Measurements from ENCODE around the gene SAC3D1.
A peak's percentile ranks its signal among the peaks of the same experiment; 100 is the strongest.
"Not testable (repeated sequence)": the region's sequence is repeated elsewhere in the genome, so short reads cannot be mapped to it uniquely, and the experiment has no call there.

Gene SAC3D1

DNA sequence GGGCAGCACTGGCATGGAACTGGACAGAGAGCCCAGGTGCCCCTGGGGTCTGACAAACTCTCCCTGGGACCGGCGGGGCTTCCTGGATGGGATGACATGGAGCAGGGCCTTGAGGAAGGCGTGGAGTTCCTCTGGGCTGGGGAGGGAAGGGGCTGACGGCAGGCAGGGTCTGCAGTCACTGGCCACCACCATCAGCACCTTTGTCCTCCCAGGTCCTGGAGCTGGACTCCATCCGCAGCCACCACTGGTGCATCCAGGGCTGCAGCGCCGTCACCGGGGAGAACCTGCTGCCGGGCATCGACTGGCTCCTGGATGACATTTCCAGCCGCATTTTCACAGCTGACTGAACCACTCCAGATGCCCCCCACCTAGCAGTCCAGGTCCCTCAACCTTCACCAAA is 19.5 kb upstream of the SAC3D1 start:
- Histone ChIP-seq H3K9me3 (ENCODE audit: control insufficient read depth, low read length) (no peaks in the 10 kb centered on the region), H3K4me3 (ENCODE audit: insufficient read depth, low read depth, low read length, poor library complexity, severe bottlenecking) (no peak overlapping the region), H3K27ac (ENCODE audit: insufficient read depth, low read length, poor library complexity, severe bottlenecking) (no peak overlapping the region), H3K4me1 (ENCODE audit: control insufficient read depth, insufficient read depth, low read length, poor library complexity, severe bottlenecking) (no peaks in the 10 kb centered on the region), H3K36me3 (ENCODE audit: control insufficient read depth, insufficient read depth, low read length) (peaks cover 19% of the 10 kb centered on the region), H3K27me3 (replicated peaks; ENCODE audit: control insufficient read depth, insufficient read depth, low read length, poor library complexity, severe bottlenecking) (no peaks in the 10 kb centered on the region)
- no peak for DNase-seq

- not testable (repeated sequence) for H3K4me3 ChIP-seq (ENCODE audit: insufficient read depth, low read depth, low read length, poor library complexity, severe bottlenecking); DNase-seq; H3K27me3 ChIP-seq (replicated peaks; ENCODE audit: control insufficient read depth, insufficient read depth, low read length, poor library complexity, severe bottlenecking); H3K4me1 ChIP-seq (ENCODE audit: control insufficient read depth, insufficient read depth, low read length, poor library complexity, severe bottlenecking); H3K9me3 ChIP-seq (ENCODE audit: control insufficient read depth, low read length); H3K27ac ChIP-seq (ENCODE audit: insufficient read depth, low read length, poor library complexity, severe bottlenecking)
- peaks cover 16% of the 10 kb centered on the region for H3K36me3 ChIP-seq (ENCODE audit: control insufficient read depth, insufficient read depth, low read length)
Observed at GRCh38 chr11:65023502-65023901, 17.5 kb upstream of the SAC3D1 start.

- DNase-seq = no peak
- Histone ChIP-seq H3K4me1 (ENCODE audit: control insufficient read depth, insufficient read depth, low read length, poor library complexity, severe bottlenecking) (no peaks in the 10 kb centered on the region), H3K27me3 (replicated peaks; ENCODE audit: control insufficient read depth, insufficient read depth, low read length, poor library complexity, severe bottlenecking) (no peaks in the 10 kb centered on the region), H3K9me3 (ENCODE audit: control insufficient read depth, low read length) (no peaks in the 10 kb centered on the region), H3K27ac (ENCODE audit: insufficient read depth, low read length, poor library complexity, severe bottlenecking) (peak overlapping the region; percentile 47), H3K4me3 (ENCODE audit: insufficient read depth, low read depth, low read length, poor library complexity, severe bottlenecking) (no peak overlapping the region), H3K36me3 (ENCODE audit: control insufficient read depth, insufficient read depth, low read length) (peaks cover 3% of the 10 kb centered on the region)
Observed at GRCh38 chr11:65026810-65027209, 14.2 kb upstream of the SAC3D1 start.

GRCh38 chr11:65027213-65028067 is 13.6 kb upstream of the SAC3D1 start, which contains the start of gene SNX15:
Gene SNX15, plus strand, starts transcription at chr11:65027439. Its CDS starts 99 bp downstream, at chr11:65027538.
- Histone ChIP-seq H3K27ac (ENCODE audit: insufficient read depth, low read length, poor library complexity, severe bottlenecking) (peak within 1 kb of the TSS; percentile 47), H3K36me3 (ENCODE audit: control insufficient read depth, insufficient read depth, low read length) (peaks cover 2% of the 10 kb centered on the region), H3K4me3 (ENCODE audit: insufficient read depth, low read depth, low read length, poor library complexity, severe bottlenecking) (peak within 1 kb of the TSS; percentile 29), H3K9me3 (ENCODE audit: control insufficient read depth, low read length) (no peaks in the 10 kb centered on the region), H3K4me1 (ENCODE audit: control insufficient read depth, insufficient read depth, low read length, poor library complexity, severe bottlenecking) (no peaks in the 10 kb centered on the region), H3K27me3 (replicated peaks; ENCODE audit: control insufficient read depth, insufficient read depth, low read length, poor library complexity, severe bottlenecking) (no peaks in the 10 kb centered on the region)
- peak; percentile 83 to 88 (median 85) for DNase-seq

DNA sequence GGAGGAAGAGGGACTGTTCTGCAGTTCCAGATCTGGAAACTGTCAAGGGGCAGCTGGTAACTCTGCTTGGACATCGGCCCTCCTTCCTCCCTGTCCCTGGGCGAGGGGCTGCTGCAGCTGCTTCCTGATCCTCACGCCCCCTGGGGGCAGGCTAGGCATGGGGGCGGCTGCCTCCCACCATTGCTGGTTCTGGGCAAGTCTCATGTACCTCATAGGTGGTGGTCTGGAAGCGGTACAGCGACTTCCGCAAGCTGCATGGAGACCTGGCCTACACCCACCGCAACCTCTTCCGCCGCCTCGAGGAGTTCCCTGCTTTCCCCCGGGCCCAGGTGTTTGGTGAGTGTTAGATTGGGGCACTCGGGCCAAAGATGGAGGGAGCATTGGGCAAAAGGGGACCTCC is 8.8 kb upstream of the SAC3D1 start:
- H3K4me1 ChIP-seq (ENCODE audit: control insufficient read depth, insufficient read depth, low read length, poor library complexity, severe bottlenecking) = no peaks in the 10 kb centered on the region
- H3K9me3 ChIP-seq (ENCODE audit: control insufficient read depth, low read length) = no peaks in the 10 kb centered on the region

GRCh38 chr11:65034423-65034822 is 6.6 kb upstream of the SAC3D1 start:
- DNase-seq = no peak
- H3K36me3 ChIP-seq (ENCODE audit: control insufficient read depth, insufficient read depth, low read length) = peaks cover 40% of the 10 kb centered on the region
- H3K4me3 ChIP-seq (ENCODE audit: insufficient read depth, low read depth, low read length, poor library complexity, severe bottlenecking) = no peak overlapping the region
- no peaks in the 10 kb centered on the region for H3K4me1 ChIP-seq (ENCODE audit: control insufficient read depth, insufficient read depth, low read length, poor library complexity, severe bottlenecking)
- H3K27me3 ChIP-seq (replicated peaks; ENCODE audit: control insufficient read depth, insufficient read depth, low read length, poor library complexity, severe bottlenecking) = no peaks in the 10 kb centered on the region
- no peaks in the 10 kb centered on the region for H3K9me3 ChIP-seq (ENCODE audit: control insufficient read depth, low read length)
- no peak overlapping the region for H3K27ac ChIP-seq (ENCODE audit: insufficient read depth, low read length, poor library complexity, severe bottlenecking)

More for the DNA sequence above, 8.8 kb upstream of the SAC3D1 start:
- Histone ChIP-seq H3K27me3 (replicated peaks; ENCODE audit: control insufficient read depth, insufficient read depth, low read length, poor library complexity, severe bottlenecking) (no peaks in the 10 kb centered on the region), H3K27ac (ENCODE audit: insufficient read depth, low read length, poor library complexity, severe bottlenecking) (no peak overlapping the region), H3K36me3 (ENCODE audit: control insufficient read depth, insufficient read depth, low read length) (peaks cover 31% of the 10 kb centered on the region), H3K4me3 (ENCODE audit: insufficient read depth, low read depth, low read length, poor library complexity, severe bottlenecking) (no peak overlapping the region)
- no peak for DNase-seq

GRCh38 chr11:65035579-65035978 is 5.4 kb upstream of the SAC3D1 start:
- H3K27me3 ChIP-seq (replicated peaks; ENCODE audit: control insufficient read depth, insufficient read depth, low read length, poor library complexity, severe bottlenecking) = no peaks in the 10 kb centered on the region
- H3K9me3 ChIP-seq (ENCODE audit: control insufficient read depth, low read length) = no peaks in the 10 kb centered on the region
- no peak overlapping the region for H3K27ac ChIP-seq (ENCODE audit: insufficient read depth, low read length, poor library complexity, severe bottlenecking)
- peaks cover 40% of the 10 kb centered on the region for H3K36me3 ChIP-seq (ENCODE audit: control insufficient read depth, insufficient read depth, low read length)
- no peak for DNase-seq
- H3K4me3 ChIP-seq (ENCODE audit: insufficient read depth, low read depth, low read length, poor library complexity, severe bottlenecking) = no peak overlapping the region
- H3K4me1 ChIP-seq (ENCODE audit: control insufficient read depth, insufficient read depth, low read length, poor library complexity, severe bottlenecking) = no peaks in the 10 kb centered on the region

GRCh38 chr11:65036931-65037330 is 4.1 kb upstream of the SAC3D1 start:
- no peak for DNase-seq

DNA sequence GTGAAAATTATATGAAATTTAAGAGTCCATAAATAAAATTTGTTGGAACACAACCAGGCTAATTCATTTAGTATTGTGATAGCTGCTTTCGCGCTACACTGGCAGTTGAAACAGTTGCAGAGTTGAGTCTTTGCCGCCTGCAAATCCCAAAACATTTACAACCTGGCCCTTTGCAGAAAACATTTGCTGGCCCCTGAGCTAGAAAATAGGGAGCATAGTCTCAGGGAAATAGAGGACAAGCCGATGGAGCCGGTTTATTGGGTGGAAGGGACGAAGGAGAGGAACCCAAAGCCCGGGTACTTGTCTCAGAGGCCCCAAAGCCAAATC is 527 bp upstream of the SAC3D1 start:
- Histone ChIP-seq H3K4me3 (ENCODE audit: insufficient read depth, low read depth, low read length, poor library complexity, severe bottlenecking) (peak overlapping the region; percentile 62), H3K9me3 (ENCODE audit: control insufficient read depth, low read length) (no peaks in the 10 kb centered on the region), H3K36me3 (ENCODE audit: control insufficient read depth, insufficient read depth, low read length) (peaks cover 29% of the 10 kb centered on the region), H3K4me1 (ENCODE audit: control insufficient read depth, insufficient read depth, low read length, poor library complexity, severe bottlenecking) (peaks cover 3% of the 10 kb centered on the region), H3K27me3 (replicated peaks; ENCODE audit: control insufficient read depth, insufficient read depth, low read length, poor library complexity, severe bottlenecking) (no peaks in the 10 kb centered on the region), H3K27ac (ENCODE audit: insufficient read depth, low read length, poor library complexity, severe bottlenecking) (peak overlapping the region; percentile 74)
- no peak for DNase-seq

More at GRCh38 chr11:65036931-65037330, 4.1 kb upstream of the SAC3D1 start:
- no peaks in the 10 kb centered on the region for H3K9me3 ChIP-seq (ENCODE audit: control insufficient read depth, low read length)
- no peak overlapping the region for H3K4me3 ChIP-seq (ENCODE audit: insufficient read depth, low read depth, low read length, poor library complexity, severe bottlenecking)
- no peaks in the 10 kb centered on the region for H3K27me3 ChIP-seq (replicated peaks; ENCODE audit: control insufficient read depth, insufficient read depth, low read length, poor library complexity, severe bottlenecking)
- H3K4me1 ChIP-seq (ENCODE audit: control insufficient read depth, insufficient read depth, low read length, poor library complexity, severe bottlenecking) = peaks cover 3% of the 10 kb centered on the region
- H3K36me3 ChIP-seq (ENCODE audit: control insufficient read depth, insufficient read depth, low read length) = peaks cover 40% of the 10 kb centered on the region
- no peak overlapping the region for H3K27ac ChIP-seq (ENCODE audit: insufficient read depth, low read length, poor library complexity, severe bottlenecking)

- Histone ChIP-seq H3K27ac (ENCODE audit: insufficient read depth, low read length, poor library complexity, severe bottlenecking) (no peak overlapping the region), H3K4me1 (ENCODE audit: control insufficient read depth, insufficient read depth, low read length, poor library complexity, severe bottlenecking) (peaks cover 3% of the 10 kb centered on the region), H3K36me3 (ENCODE audit: control insufficient read depth, insufficient read depth, low read length) (peaks cover 17% of the 10 kb centered on the region), H3K27me3 (replicated peaks; ENCODE audit: control insufficient read depth, insufficient read depth, low read length, poor library complexity, severe bottlenecking) (no peaks in the 10 kb centered on the region), H3K9me3 (ENCODE audit: control insufficient read depth, low read length) (no peaks in the 10 kb centered on the region), H3K4me3 (ENCODE audit: insufficient read depth, low read depth, low read length, poor library complexity, severe bottlenecking) (no peak overlapping the region)
- no peak for DNase-seq
Observed at GRCh38 chr11:65042891-65043290, 1.9 kb downstream of the SAC3D1 start.
